GM18519 (cell line): ENCODE measurements around the gene MRPL58.
"Not testable (repeated sequence)": the region's sequence is repeated elsewhere in the genome, so short reads cannot be mapped to it uniquely, and the experiment has no call there.

ENCODE experiments used
- ATAC-seq: cut with Tn5 transposase; IDR thresholded peaks from one replicate; pipeline ENCODE4 v1.9.1; 2021; ENCODE audit warnings: mild to moderate bottlenecking, moderate library complexity; ENCODE audit not compliant: unreplicated experiment, low FRiP score

The MRPL58 gene

GRCh38 chr17:75044716-75045115 is 32.2 kb downstream of the MRPL58 start:
- ATAC-seq: no peak

GRCh38 chr17:75045946-75046406 is 33.5 kb downstream of the MRPL58 start:
- not testable (repeated sequence) for ATAC-seq

- peak; percentile 87 for ATAC-seq
Measured at GRCh38 chr17:75046407-75047289, 34.2 kb downstream of the MRPL58 start, which contains the start of the genes ATP5PD and KCTD2. Gene ATP5PD, minus strand, starts transcription at chr17:75046969. Its CDS starts 4,319 bp downstream, at chr17:75042650. Gene KCTD2, plus strand, starts transcription at chr17:75047225. Its CDS starts 26 bp downstream, at chr17:75047251.

GRCh38 chr17:75047398-75048098 is 35.1 kb downstream of the MRPL58 start:
- ATAC-seq: no peak

GRCh38 chr17:75048249-75048878 is 35.9 kb downstream of the MRPL58 start:
- ATAC-seq: no peak

- ATAC-seq: no peak
Measured at GRCh38 chr17:75049057-75049456, 36.6 kb downstream of the MRPL58 start.

GRCh38 chr17:75049706-75050105 is 37.2 kb downstream of the MRPL58 start:
- no peak for ATAC-seq

- ATAC-seq: no peak
Measured at GRCh38 chr17:75051941-75052340, 39.5 kb downstream of the MRPL58 start.

- no peak for ATAC-seq
Measured at GRCh38 chr17:75059369-75060345, 47.2 kb downstream of the MRPL58 start.

GRCh38 chr17:75060434-75061054 is 48.1 kb downstream of the MRPL58 start:
- ATAC-seq: no peak

GRCh38 chr17:75061055-75061438 is 48.6 kb downstream of the MRPL58 start:
- ATAC-seq: no peak

- no peak for ATAC-seq
Measured at GRCh38 chr17:75061618-75062017, 49.1 kb downstream of the MRPL58 start.

GRCh38 chr17:75063201-75063600 is 50.7 kb downstream of the MRPL58 start:
- no peak for ATAC-seq

GRCh38 chr17:75063626-75064025 is 51.2 kb downstream of the MRPL58 start:
- ATAC-seq: no peak

GRCh38 chr17:75064040-75064439 is 51.6 kb downstream of the MRPL58 start:
- ATAC-seq: no peak

GRCh38 chr17:75064460-75064859 is 52.0 kb downstream of the MRPL58 start:
- ATAC-seq: no peak

GRCh38 chr17:75064867-75065561 is 52.5 kb downstream of the MRPL58 start:
- ATAC-seq: no peak

- ATAC-seq: no peak
Measured at GRCh38 chr17:75065562-75066151, 53.2 kb downstream of the MRPL58 start.
